MM.1S (cell line): ENCODE results near the gene SLC25A11.

ENCODE experiments used
- DNase-seq: peaks from one replicate; pipeline ENCODE4 v3.0.0-alpha.2; 2015
- H2AFZ ChIP-seq: fragments of 300-600 bp; sonication (generic); 2 replicates; pipeline ENCODE4 v1.6.0; 2016; ENCODE audit warnings: antibody characterized with exemption, low read length
- H3F3A ChIP-seq: fragments of 300-600 bp; sonication (generic); 2 replicates; pipeline ENCODE4 v1.6.1; 2016; ENCODE audit warnings: mild to moderate bottlenecking, antibody characterized with exemption, low read length, moderate library complexity, mixed read lengths; ENCODE audit not compliant: insufficient read depth
- H3K27ac ChIP-seq: fragments of 300-600 bp; sonication (generic); 2 replicates; pipeline ENCODE4 v1.5.1; 2016; ENCODE audit warnings: mild to moderate bottlenecking, low read length
- H3K27me3 ChIP-seq: fragments of 300-600 bp; sonication (generic); replicated peaks from 2 replicates; pipeline ENCODE4 v1.6.0; 2016; ENCODE audit warnings: low read length; ENCODE audit not compliant: insufficient read depth
- H3K36me3 ChIP-seq: fragments of 300-600 bp; sonication (generic); replicated peaks from 2 replicates; pipeline ENCODE4 v1.6.1; 2016; ENCODE audit warnings: mild to moderate bottlenecking, low read length, mixed read lengths; ENCODE audit not compliant: insufficient read depth
- H3K4me1 ChIP-seq: fragments of 300-600 bp; sonication (generic); 2 replicates; pipeline ENCODE4 v1.6.1; 2016; ENCODE audit warnings: low read length, mixed read lengths
- H3K4me2 ChIP-seq: fragments of 300-600 bp; sonication (generic); 2 replicates; pipeline ENCODE4 v1.6.0; 2016; ENCODE audit warnings: low read depth, low read length
- H3K4me3 ChIP-seq: fragments of 300-600 bp; sonication (generic); 2 replicates; pipeline ENCODE4 v1.5.1; 2016; ENCODE audit warnings: low read length, mixed read lengths
- H3K79me2 ChIP-seq: fragments of 300-600 bp; sonication (generic); 2 replicates; pipeline ENCODE4 v1.6.1; 2016; ENCODE audit warnings: mixed run types, low read length, mixed read lengths
- H3K9ac ChIP-seq: fragments of 300-600 bp; sonication (generic); 2 replicates; pipeline ENCODE4 v1.6.1; 2016; ENCODE audit warnings: low read length, mixed read lengths
- H3K9me2 ChIP-seq: fragments of 300-600 bp; sonication (generic); replicated peaks from 2 replicates; pipeline ENCODE4 v1.6.1; 2016; ENCODE audit warnings: mild to moderate bottlenecking, low read length, mixed read lengths; ENCODE audit not compliant: insufficient read depth
- H3K9me3 ChIP-seq: fragments of 300-600 bp; sonication (generic); replicated peaks from 2 replicates; pipeline ENCODE4 v1.6.1; 2016; ENCODE audit warnings: mild to moderate bottlenecking, low read length, mixed read lengths; ENCODE audit not compliant: insufficient read depth
- H4K20me1 ChIP-seq: fragments of 300-600 bp; sonication (generic); 2 replicates; pipeline ENCODE4 v1.6.1; 2016; ENCODE audit warnings: mild to moderate bottlenecking, low read length, moderate library complexity, mixed read lengths; ENCODE audit not compliant: insufficient read depth
- EZH2 ChIP-seq: fragments of 300-600 bp; sonication (generic); optimal IDR thresholded peaks from 2 replicates; pipeline ENCODE3; 2017; ENCODE audit warnings: low read depth, mild to moderate bottlenecking, antibody characterized with exemption, low read length, mixed read lengths
- EZH2phosphoT487 ChIP-seq: fragments of 300-600 bp; sonication (generic); IDR thresholded peaks from 2 replicates; pipeline ENCODE4 v1.6.1; 2018; ENCODE audit warnings: antibody characterized with exemption, low read length
- TF ChIP-seq, protein P1 (sequence below): fragments of 300-600 bp; sonication (generic); IDR thresholded peaks from 2 replicates; pipeline ENCODE4 v1.5.1; 2016; ENCODE audit warnings: antibody characterized with exemption, low read length, mixed read lengths

SLC25A11 gene

DNA sequence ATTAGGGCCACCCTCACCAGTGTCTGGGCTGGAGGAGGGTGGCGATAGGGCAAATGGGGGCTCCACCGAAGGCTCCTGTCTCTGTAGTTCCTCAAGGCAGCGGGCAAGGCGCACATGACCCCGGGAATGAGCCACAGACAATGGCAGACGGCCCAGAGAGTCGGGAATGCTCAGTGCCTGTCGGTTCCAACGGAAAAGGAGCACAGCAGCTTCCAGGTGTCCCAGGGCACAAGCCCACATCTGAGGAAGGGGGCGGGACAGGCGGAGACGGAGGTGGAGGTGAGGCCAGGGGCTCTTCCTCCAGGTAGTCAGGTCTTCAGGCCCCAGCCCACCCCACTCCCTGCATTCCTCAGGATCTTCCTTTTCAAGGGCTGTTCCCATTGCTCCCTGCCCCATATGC, 32.9 kb upstream of the SLC25A11 start:
- Histone ChIP-seq H3K9me3 (no peaks in the 10 kb centered on the region), H3F3A (0 out of 2 replicates have a peak, but pooled peaks cover 4% of the 10 kb centered on the region), H3K79me2 (peaks cover 11% of the 10 kb centered on the region), H4K20me1 (no peaks in the 10 kb centered on the region), H3K4me2 (no peak overlapping the region), H3K27ac (no peak overlapping the region), H3K36me3 (no peaks in the 10 kb centered on the region), H2AFZ (no peak overlapping the region), H3K9ac (no peak overlapping the region), H3K4me1 (peaks cover 6% of the 10 kb centered on the region; the same call in 1 of the 2 replicates), H3K4me3 (no peak overlapping the region), H3K27me3 (no peaks in the 10 kb centered on the region), H3K9me2 (no peaks in the 10 kb centered on the region)
- TF ChIP-seq, protein P1, sequence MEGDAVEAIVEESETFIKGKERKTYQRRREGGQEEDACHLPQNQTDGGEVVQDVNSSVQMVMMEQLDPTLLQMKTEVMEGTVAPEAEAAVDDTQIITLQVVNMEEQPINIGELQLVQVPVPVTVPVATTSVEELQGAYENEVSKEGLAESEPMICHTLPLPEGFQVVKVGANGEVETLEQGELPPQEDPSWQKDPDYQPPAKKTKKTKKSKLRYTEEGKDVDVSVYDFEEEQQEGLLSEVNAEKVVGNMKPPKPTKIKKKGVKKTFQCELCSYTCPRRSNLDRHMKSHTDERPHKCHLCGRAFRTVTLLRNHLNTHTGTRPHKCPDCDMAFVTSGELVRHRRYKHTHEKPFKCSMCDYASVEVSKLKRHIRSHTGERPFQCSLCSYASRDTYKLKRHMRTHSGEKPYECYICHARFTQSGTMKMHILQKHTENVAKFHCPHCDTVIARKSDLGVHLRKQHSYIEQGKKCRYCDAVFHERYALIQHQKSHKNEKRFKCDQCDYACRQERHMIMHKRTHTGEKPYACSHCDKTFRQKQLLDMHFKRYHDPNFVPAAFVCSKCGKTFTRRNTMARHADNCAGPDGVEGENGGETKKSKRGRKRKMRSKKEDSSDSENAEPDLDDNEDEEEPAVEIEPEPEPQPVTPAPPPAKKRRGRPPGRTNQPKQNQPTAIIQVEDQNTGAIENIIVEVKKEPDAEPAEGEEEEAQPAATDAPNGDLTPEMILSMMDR: no peak
- TF ChIP-seq EZH2: no peak
- TF ChIP-seq EZH2phosphoT487: no peak
- DNase-seq: no peak

GRCh38 chr17:4972322-4972721, 32.5 kb upstream of the SLC25A11 start:
- H3K9me3 ChIP-seq: no peaks in the 10 kb centered on the region
- H3K36me3 ChIP-seq: no peaks in the 10 kb centered on the region
- TF ChIP-seq EZH2phosphoT487 (no peak), EZH2 (no peak)
- TF ChIP-seq, protein P1: no peak
- no peak overlapping the region for H3K9ac ChIP-seq
- DNase-seq: no peak
- H3K27me3 ChIP-seq: no peaks in the 10 kb centered on the region
- peaks cover 7% of the 10 kb centered on the region; the same call in 1 of the 2 replicates for H3F3A ChIP-seq
- no peak overlapping the region for H2AFZ ChIP-seq
- no peak overlapping the region for H3K4me2 ChIP-seq
- H3K4me1 ChIP-seq: peaks cover 6% of the 10 kb centered on the region; the same call in 1 of the 2 replicates
- no peaks in the 10 kb centered on the region for H4K20me1 ChIP-seq
- peaks cover 11% of the 10 kb centered on the region for H3K79me2 ChIP-seq
- no peak overlapping the region for H3K4me3 ChIP-seq
- H3K27ac ChIP-seq: no peak overlapping the region
- H3K9me2 ChIP-seq: no peaks in the 10 kb centered on the region

DNA sequence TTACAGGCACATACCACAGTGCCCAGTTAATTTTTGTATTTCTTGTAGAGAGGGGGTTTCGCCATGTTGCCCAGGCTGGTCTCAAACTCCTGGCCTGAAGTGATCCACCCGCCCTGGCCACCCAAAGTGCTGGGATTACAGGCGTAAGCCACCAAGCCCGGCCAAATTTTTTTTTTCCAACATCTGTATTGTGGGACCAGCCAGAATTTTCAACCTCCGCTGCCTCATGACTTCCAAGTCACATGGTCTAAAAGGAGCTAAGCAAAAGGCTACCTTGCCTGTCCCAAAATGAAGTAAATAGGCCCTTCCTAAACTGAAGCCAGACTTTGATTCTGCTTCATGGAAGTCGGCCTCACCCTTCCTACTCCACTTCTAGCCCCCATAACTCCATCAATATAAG, 32.0 kb upstream of the SLC25A11 start:
- no peaks in the 10 kb centered on the region for H3K27me3 ChIP-seq
- peaks cover 11% of the 10 kb centered on the region for H3K79me2 ChIP-seq
- peaks cover 6% of the 10 kb centered on the region; the same call in 1 of the 2 replicates for H3K4me1 ChIP-seq
- H3K9me3 ChIP-seq: no peaks in the 10 kb centered on the region
- no peak overlapping the region for H3K4me3 ChIP-seq
- TF ChIP-seq EZH2phosphoT487 (no peak), EZH2 (no peak)
- TF ChIP-seq, protein P1: no peak
- peaks cover 7% of the 10 kb centered on the region; the same call in 1 of the 2 replicates for H3F3A ChIP-seq
- H3K27ac ChIP-seq: no peak overlapping the region
- H3K36me3 ChIP-seq: no peaks in the 10 kb centered on the region
- DNase-seq: no peak
- H3K9me2 ChIP-seq: no peaks in the 10 kb centered on the region
- H4K20me1 ChIP-seq: no peaks in the 10 kb centered on the region
- no peak overlapping the region for H3K4me2 ChIP-seq
- H2AFZ ChIP-seq: no peak overlapping the region
- no peak overlapping the region for H3K9ac ChIP-seq
